ENCODE results near the gene UBE2G1. TPM values are rescaled to one million over a fixed set of nuclear protein-coding genes. Genes with fewer than 3 reads are reported as not detected.

UBE2G1 gene
- total and polyA plus RNA-seq, 2 donors from 2014 or later: 26.7 to 50.9 TPM

DNA sequence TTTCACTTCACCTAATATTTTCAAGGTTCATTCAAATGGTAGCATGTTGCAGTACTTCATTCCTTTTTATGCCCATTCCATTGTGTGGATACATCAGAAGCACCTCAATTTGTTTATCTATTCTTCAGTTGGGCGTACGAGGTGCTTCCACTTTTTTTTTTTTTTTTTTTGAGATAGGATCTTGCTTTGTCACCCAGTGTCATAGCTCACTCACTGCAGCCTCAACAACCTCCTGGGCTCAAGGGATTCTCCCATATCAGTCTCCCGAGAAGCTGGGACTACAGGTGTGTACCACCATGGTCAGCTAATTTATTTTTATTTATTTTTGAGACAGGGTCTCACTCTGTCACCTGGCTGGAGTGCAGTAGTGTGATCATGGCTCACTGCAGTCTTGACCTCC is 44.7 kb upstream of the UBE2G1 start:
- Histone ChIP-seq H3K27me3 (ENCODE audit: control insufficient read depth, insufficient read depth, low read length) (no peaks in the 10 kb centered on the region), H3K9ac (ENCODE audit: low read length in 3 of 3) (no peak overlapping the region), H3K36me3 (ENCODE audit: control insufficient read depth in 2 of 3, insufficient read depth in 3 of 3, low read length in 3 of 3) (no peaks in the 10 kb centered on the region), H3K9me3 (ENCODE audit: control insufficient read depth in 2 of 3, insufficient read depth in 1 of 3, low read length in 3 of 3) (no peaks in the 10 kb centered on the region), H3K4me1 (ENCODE audit: control insufficient read depth in 2 of 3, insufficient read depth in 2 of 3, low read depth in 1 of 3, low read length in 3 of 3) (peaks cover 0 to 4% (median 0%) of the 10 kb centered on the region in 3 donors), H3K4me3 (ENCODE audit: low read length in 3 of 3) (no peak overlapping the region), H3K27ac (ENCODE audit: low read depth in 2 of 2, low read length in 2 of 2) (no peak overlapping the region)
- intact Hi-C loops (cut with DNase I): loop anchor here (5.0 kb wide), 1 partner anchor 199 kb away; no protein-coding TSS in a partner anchor
- FAIRE-seq (no peak), DNase-seq (no peak)
- TF ChIP-seq, protein P1, sequence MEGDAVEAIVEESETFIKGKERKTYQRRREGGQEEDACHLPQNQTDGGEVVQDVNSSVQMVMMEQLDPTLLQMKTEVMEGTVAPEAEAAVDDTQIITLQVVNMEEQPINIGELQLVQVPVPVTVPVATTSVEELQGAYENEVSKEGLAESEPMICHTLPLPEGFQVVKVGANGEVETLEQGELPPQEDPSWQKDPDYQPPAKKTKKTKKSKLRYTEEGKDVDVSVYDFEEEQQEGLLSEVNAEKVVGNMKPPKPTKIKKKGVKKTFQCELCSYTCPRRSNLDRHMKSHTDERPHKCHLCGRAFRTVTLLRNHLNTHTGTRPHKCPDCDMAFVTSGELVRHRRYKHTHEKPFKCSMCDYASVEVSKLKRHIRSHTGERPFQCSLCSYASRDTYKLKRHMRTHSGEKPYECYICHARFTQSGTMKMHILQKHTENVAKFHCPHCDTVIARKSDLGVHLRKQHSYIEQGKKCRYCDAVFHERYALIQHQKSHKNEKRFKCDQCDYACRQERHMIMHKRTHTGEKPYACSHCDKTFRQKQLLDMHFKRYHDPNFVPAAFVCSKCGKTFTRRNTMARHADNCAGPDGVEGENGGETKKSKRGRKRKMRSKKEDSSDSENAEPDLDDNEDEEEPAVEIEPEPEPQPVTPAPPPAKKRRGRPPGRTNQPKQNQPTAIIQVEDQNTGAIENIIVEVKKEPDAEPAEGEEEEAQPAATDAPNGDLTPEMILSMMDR (IDR thresholded peaks at IDR 0.05; ENCODE audit: borderline replicate concordance, extremely low read depth, insufficient read depth): no peak

DNA sequence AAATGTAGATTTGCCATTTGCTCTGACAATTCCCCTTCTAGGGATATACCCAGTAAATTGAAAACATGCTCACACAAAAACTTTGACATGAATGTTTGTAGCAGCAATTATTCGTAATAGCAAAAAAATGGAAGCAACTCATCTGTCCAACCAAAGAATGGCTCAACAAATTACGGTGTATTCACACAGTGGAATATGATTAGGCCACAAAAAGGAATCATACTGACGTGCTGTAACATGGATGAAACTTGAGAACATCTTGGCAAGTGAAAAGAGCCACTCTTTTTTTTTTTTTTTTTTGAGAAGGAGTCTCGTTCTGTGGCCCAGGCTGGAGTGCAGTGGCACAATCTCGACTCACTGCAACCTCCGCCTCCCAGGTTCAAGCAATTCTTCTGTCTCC is 43.2 kb upstream of the UBE2G1 start:
- TF ChIP-seq, protein P1 (IDR thresholded peaks at IDR 0.05; ENCODE audit: borderline replicate concordance, extremely low read depth, insufficient read depth): no peak
- Histone ChIP-seq H3K4me1 (ENCODE audit: control insufficient read depth in 2 of 3, insufficient read depth in 2 of 3, low read depth in 1 of 3, low read length in 3 of 3) (peaks cover 0 to 4% (median 0%) of the 10 kb centered on the region in 3 donors), H3K27me3 (ENCODE audit: control insufficient read depth, insufficient read depth, low read length) (no peaks in the 10 kb centered on the region), H3K9ac (ENCODE audit: low read length in 3 of 3) (no peak overlapping the region), H3K9me3 (ENCODE audit: control insufficient read depth in 2 of 3, insufficient read depth in 1 of 3, low read length in 3 of 3) (no peaks in the 10 kb centered on the region), H3K4me3 (ENCODE audit: low read length in 3 of 3) (no peak overlapping the region), H3K36me3 (ENCODE audit: control insufficient read depth in 2 of 3, insufficient read depth in 3 of 3, low read length in 3 of 3) (no peaks in the 10 kb centered on the region), H3K27ac (ENCODE audit: low read depth in 2 of 2, low read length in 2 of 2) (no peak overlapping the region)
- intact Hi-C loops (cut with DNase I): loop anchor here (5.0 kb wide), 1 partner anchor 197 kb away; no protein-coding TSS in a partner anchor
- FAIRE-seq: no peak
- no peak for DNase-seq

DNA sequence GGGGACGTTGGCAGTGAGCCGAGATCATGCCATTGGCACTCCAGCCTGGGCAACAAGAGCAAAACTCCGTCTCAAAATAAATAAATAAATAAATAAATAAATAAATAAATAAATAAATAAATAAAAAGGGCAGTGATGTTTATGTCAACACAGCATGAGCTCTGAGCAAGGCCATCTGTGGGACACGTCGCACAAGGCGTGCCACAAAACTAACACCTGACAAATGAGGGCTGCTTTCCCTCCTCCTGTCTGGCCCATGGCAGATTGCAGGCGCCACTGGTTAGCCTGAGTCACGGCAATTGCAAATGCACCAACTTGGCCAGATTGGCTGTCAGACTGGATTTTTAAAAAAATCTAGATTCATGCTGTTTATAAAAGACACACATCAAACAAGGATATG is 41.4 kb upstream of the UBE2G1 start:
- Histone ChIP-seq H3K4me3 (ENCODE audit: low read length in 3 of 3) (no peak overlapping the region), H3K9ac (ENCODE audit: low read length in 3 of 3) (no peak overlapping the region), H3K27me3 (ENCODE audit: control insufficient read depth, insufficient read depth, low read length) (no peaks in the 10 kb centered on the region), H3K9me3 (ENCODE audit: control insufficient read depth in 2 of 3, insufficient read depth in 1 of 3, low read length in 3 of 3) (no peaks in the 10 kb centered on the region), H3K4me1 (ENCODE audit: control insufficient read depth in 2 of 3, insufficient read depth in 2 of 3, low read depth in 1 of 3, low read length in 3 of 3) (peaks cover 0 to 1% (median 0%) of the 10 kb centered on the region in 3 donors), H3K27ac (ENCODE audit: low read depth in 2 of 2, low read length in 2 of 2) (no peak overlapping the region), H3K36me3 (ENCODE audit: control insufficient read depth in 2 of 3, insufficient read depth in 3 of 3, low read length in 3 of 3) (no peaks in the 10 kb centered on the region)
- intact Hi-C loops (cut with DNase I): no loop called here
- TF ChIP-seq, protein P1 (IDR thresholded peaks at IDR 0.05; ENCODE audit: borderline replicate concordance, extremely low read depth, insufficient read depth): no peak
- DNase-seq (no peak), FAIRE-seq (no peak)

DNA sequence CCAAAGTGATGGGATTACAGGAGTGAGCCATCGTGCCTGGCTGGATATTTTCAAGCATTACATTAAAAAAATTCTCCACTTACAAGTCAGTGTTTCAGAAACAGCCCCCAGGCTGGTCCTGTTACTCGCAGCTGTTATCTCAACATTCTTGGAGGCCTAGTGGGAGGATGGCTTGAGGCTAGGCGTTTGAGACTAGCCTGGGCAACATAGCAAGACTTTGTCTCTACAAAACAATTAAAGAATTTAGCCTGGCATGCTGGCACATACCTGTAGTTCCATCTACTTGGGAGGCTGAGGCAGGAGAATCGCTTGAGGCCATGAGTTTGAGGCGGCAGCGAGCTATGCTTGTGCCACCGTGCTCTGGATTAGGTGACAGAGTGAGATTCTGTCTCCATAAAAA is 40.7 kb upstream of the UBE2G1 start:
- H3K4me1 ChIP-seq (ENCODE audit: control insufficient read depth in 2 of 3, insufficient read depth in 2 of 3, low read depth in 1 of 3, low read length in 3 of 3): no peaks in the 10 kb centered on the region
- FAIRE-seq: no peak
- no peaks in the 10 kb centered on the region for H3K27me3 ChIP-seq (ENCODE audit: control insufficient read depth, insufficient read depth, low read length)
- TF ChIP-seq, protein P1 (IDR thresholded peaks at IDR 0.05; ENCODE audit: borderline replicate concordance, extremely low read depth, insufficient read depth): no peak
- H3K4me3 ChIP-seq (ENCODE audit: low read length in 3 of 3): no peak overlapping the region
- intact Hi-C loops (cut with DNase I): no loop called here
- no peak overlapping the region for H3K27ac ChIP-seq (ENCODE audit: low read depth in 2 of 2, low read length in 2 of 2)
- DNase-seq: no peak
- H3K36me3 ChIP-seq (ENCODE audit: control insufficient read depth in 2 of 3, insufficient read depth in 3 of 3, low read length in 3 of 3): no peaks in the 10 kb centered on the region
- no peak overlapping the region for H3K9ac ChIP-seq (ENCODE audit: low read length in 3 of 3)
- no peaks in the 10 kb centered on the region for H3K9me3 ChIP-seq (ENCODE audit: control insufficient read depth in 2 of 3, insufficient read depth in 1 of 3, low read length in 3 of 3)
